Dermis microvascular lymphatic vessel endothelial cell (primary cell): Measurements from ENCODE around the gene PDZD7. TPM values are rescaled to one million over a fixed set of nuclear protein-coding genes. Genes with fewer than 3 reads are reported as not detected.
A peak's percentile ranks its signal among the peaks of the same experiment; 100 is the strongest.
"Not testable (repeated sequence)": the region's sequence is repeated elsewhere in the genome, so short reads cannot be mapped to it uniquely, and the experiment has no call there.

Experiments
- DNase-seq, 2 donors: peaks; one replicate each; pipeline versions ENCODE4 v3.0.0 to v3.0.0-alpha.2; 2010; ENCODE audit warnings: low read depth in 2 of 2
- total RNA-seq: library from RNA; depleted of rRNA; stranded (reverse); fragments of >200 nt; gene quantifications from 2 replicates; pipeline ENCODE4 v1.2.1, GENCODE V29; 2014

Gene PDZD7
- total RNA-seq, 1 donor from 2014 or later: 0.51 TPM

DNA sequence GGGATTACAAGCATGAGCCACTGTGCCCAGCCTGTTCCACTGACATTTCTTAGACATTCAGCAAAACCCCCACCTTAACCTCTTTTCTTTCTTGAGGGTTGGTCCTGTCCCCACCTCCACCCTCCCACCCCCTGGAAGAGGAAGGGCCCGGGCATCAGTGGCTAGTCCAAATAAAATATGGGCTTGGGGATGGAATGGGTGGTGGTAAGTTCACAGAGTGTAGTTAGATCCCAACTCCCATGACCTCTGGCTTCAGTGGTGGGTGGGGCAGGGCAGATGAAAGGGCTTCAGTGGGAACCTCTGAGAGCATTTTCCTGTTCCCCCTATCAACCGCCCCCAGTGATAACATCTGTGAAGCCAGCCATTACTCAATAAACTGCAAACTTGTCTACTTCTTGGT, 9.9 kb upstream of the PDZD7 start:
- DNase-seq: no peak

DNA sequence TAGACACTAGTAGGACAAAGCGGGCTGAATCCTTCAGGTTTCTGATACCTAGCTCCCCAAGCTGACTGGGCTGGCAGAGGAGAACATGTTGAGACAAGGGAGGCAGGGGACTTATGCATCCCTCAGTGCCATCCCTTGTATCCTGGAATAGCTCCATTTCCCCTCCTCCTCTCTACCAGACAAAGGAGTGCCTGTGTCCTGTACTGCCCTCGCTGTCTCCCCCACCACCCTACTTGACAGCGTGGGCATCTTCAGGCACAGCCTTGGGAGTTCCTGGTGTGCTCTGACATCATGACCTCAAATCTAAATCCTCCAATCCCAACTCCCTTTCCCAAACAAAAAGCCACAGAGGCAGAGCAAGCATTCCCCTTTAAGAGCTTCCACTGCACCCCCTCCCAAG, 9.1 kb upstream of the PDZD7 start:
- DNase-seq: no peak

DNA sequence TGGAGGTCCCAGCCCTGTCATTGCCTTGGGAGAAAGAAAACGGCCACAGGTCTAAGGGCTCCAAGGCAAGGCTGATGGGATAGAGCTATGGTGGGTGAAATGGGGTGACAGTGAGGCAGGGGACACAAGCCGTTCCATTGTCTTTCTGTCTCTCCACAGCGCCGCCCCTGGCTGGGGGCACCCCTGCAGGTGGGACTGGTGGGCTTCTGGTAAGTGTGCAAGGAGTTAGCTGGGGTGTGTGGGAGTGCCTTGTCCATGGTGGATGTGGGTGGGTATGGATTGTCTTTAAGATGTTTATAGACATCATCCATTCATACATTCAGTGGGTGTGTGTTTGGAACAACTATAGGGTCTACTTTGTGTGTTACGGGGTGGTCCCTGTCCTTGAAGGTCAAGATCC, 7.6 kb upstream of the PDZD7 start:
- DNase-seq: no peak

DNA sequence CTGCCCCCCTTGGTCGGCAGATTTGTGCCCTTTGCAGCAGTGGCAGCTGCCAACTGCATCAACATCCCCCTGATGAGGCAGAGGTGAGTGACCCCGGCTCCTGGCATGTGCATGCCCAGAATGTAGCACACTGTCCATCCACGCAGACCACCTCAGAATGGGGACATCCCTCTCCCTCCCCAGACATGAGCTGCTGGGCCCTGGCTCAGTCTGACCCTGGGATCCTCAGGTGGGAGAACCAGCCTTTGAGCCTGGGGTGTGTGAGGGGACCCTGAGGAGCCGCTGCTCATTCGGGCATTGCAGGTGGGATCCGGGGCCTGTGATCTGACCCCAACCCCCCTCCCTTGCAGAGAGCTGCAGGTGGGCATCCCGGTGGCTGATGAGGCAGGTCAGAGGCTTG, 5.8 kb upstream of the PDZD7 start:
- no peak for DNase-seq

DNA sequence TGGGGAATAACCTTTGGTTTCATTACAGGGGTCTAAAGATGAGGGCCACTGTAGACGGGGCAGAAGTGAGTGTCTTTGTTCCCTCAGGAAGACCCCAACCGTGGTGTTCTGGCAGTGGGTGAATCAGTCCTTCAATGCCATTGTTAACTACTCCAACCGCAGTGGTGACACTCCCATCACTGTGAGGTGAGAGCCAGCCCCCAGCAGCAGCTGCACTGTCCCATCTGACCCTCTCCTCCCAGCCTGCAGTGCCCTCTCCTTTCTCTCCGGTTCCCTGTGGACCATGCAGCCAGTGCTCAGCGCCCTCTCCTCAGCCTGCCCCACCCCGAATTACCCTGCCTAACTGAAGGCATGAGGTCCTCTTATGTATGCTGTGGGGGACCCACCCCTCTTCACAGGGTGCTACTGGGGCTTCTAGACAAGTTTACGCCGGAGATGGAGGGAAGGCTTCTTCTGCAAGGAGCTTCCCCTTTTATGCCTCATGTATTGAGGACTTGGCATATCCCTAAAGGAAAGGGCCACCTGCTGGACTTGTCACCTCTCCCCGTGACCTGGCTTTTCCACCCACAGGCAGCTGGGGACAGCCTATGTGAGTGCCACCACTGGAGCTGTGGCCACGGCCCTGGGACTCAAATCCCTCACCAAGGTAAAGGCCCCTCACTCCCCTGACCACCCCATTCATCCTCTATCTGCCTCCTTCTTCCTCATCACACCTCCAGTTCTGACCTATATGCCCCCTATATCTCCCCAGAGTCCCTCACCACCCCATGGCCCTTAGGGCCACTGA, 5.2 kb upstream of the PDZD7 start:
- DNase-seq: no peak

DNA sequence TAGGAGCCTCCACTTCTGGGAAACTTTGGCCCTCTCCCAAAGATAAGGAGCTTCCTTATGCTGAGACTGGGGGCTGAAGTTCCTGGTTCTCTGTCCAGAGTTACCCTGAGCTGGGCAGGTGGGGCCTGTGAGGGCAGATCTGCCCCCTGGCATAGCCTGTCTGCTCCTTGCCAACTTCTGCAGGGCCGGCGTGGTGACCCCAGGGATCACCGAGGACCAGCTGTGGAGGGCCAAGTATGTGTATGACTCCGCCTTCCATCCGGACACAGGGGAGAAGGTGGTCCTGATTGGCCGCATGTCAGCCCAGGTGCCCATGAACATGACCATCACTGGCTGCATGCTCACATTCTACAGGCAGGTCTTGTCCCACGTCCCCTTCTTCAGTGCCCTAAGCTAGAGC, 4.4 kb upstream of the PDZD7 start:
- DNase-seq: no peak

DNA sequence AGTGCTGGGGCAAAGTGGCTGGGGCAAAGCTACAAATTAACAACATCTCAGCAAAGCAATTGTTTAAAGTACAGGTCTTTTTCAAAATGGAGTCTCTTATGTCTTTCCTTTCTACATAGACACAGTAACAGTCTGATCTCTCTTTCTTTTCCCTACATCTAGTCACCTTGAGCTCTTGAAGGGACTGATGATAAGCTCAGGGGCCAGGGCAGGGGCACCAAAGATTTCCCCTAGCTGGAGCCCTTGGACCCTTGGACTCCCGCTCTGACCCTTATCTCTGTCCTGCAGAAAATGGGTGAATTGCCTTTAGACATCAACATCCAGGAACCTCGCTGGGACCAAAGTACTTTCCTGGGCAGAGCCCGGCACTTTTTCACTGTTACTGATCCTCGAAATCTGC, 3.5 kb upstream of the PDZD7 start:
- DNase-seq: not testable (repeated sequence)

DNA sequence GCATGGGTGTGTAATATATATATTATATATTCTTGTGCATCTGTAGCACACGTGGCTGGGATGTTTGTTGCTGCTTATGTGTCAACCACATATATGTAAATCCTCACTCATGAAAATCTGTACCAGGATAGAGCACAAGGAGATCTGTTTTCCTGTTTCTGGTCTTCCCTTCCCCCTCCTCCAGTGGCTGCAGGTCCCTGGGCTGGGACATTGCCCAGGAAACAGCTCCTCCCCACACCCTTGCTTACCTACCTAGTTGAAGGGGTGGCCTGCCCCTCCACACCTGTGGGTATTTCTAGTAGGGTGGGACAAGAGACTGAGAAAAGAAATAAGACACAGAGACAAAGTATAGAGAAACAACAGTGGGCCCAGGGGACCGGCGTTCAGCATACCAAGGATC, 2.3 kb upstream of the PDZD7 start:
- no peak for DNase-seq

DNA sequence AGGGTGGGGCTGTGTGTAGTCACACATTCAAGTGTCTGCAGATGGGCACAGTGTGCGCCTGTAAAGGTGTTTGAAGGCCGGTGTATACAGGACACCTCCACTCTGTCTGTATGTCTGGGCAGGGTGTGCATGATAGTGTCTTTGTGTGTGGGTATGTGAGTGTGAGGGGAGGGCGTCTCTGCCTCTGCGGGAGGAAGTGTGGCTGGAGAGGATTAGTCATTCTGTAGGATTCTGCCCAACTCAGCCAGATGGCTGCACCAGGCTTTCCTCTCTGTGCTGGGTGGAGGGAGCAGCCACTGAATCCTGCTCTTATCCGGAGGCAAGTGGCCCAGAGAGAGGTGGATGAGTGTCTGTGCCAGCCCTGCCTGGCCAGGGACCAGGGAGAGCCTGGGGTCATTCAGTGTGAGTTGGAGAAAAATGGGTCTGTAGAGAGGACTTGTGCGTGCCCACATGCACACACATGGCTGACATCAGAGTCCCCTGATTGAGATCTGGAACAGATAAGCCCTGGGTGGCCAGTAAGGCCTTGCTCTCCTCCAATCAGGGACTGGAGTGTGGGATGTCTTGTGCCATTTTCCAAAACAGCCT, 1.8 kb upstream of the PDZD7 start:
- DNase-seq: peak; percentile 91 to 94

DNA sequence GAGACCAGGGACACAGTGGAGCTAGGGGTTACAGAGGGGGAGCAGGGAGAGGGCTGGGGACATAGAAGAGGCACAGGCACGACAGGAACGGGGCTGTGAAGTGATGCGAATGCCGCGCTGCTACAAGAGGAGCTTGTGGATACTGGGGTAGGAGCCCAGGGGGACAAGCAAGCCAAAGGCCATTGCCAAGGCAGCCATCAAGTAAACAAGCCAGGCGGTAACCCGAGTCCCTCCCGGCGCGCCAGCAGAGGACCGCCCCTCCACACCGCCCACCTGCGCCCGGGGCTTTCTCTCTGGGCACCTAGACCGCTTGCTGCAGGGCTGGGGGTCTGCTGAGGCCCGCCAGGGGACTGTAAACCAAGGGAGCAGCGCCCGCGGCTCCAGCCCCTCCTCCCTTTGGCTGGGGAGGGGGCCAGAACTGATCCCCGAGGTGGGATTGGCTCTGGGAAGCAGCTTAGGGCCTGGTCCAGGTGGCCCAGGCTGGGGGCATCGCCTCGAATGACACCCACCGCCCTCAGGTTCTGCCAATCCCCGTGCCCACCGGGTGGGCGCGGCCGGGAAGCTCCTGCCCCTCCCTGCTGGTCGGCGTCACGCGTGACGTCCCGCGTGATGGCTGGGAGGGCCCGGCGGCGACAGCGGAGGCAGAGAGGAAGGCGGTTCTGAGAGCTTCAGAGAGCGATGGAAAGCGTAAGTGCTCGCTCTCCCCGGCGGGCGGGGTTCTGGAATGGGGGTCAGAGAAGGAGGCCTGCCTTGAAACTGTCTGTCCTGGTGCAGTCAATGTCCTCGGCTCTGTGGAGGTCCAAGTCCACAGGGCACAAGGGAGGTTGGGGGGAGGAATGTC, 1.1 kb upstream of the PDZD7 start:
- peak in 1 of 2 donors; percentile 77 for DNase-seq

DNA sequence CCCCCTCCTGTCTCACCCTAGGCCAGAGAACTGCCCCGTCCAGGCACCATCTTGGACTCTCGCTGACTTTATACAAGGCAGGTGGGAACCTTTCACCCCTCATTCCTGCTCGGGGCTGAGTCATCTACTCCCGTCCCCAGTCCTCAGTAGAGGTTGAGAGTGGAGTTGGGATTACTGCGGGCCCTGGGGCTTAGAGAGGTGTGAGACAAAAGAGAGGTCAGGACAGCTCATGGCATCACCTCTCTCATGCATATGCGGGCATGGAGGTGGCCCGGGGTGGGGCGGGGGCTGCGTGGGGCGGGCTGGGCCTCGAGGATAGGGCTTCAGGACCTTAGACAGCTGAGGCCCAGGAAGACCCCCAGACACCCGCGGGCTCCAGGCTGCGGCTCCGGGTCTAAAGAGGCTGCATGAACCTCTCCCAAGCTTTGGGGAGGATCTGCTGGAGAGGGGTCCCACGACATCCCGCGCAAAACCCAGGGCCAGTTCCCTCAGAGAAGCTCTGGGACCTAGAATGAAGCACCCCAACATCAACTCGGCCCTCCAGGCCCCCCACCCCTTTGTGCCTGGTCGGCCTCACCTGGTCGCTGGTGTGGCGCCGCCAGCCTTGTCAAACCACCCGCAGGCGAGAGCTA, 317 bp downstream of the PDZD7 start:
- no peak for DNase-seq

DNA sequence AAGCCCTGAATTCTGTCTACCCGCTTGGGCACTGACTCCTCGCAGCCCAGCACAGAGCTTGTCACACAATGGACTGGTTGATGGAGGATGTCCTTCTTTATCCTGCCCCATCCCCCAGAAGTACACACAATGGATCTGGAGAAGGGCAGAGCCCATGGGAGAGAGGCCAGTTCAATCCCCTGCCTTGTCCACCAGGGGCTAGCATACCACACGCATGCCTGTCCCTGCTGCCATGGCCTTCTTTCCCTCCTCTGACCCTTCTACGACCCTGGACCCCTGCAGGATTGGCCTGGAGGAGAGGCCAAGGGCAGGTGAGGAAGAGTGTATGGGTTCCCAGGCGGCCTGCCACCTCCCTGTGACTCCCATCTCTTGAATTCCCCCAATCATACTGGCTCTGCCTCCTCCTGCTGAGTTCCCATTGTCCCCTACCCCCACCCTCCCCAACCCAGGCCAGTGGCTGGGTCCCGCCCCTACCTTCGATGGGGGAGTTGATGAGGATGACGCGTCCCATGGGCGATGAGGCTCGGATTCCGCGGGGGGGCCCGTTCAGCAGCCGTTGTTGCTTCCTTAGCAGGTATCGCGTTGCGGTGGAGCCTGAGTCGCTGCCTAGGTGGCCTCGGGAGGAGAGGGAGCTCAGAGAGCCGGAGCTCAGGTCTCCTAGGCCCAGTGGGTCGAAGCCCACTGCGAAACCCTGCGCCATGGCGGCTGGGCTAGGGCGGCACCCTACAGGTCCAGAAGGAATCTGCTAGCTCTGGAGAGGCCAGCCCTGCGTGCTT, 1.2 kb downstream of the PDZD7 start:
- no peak for DNase-seq

DNA sequence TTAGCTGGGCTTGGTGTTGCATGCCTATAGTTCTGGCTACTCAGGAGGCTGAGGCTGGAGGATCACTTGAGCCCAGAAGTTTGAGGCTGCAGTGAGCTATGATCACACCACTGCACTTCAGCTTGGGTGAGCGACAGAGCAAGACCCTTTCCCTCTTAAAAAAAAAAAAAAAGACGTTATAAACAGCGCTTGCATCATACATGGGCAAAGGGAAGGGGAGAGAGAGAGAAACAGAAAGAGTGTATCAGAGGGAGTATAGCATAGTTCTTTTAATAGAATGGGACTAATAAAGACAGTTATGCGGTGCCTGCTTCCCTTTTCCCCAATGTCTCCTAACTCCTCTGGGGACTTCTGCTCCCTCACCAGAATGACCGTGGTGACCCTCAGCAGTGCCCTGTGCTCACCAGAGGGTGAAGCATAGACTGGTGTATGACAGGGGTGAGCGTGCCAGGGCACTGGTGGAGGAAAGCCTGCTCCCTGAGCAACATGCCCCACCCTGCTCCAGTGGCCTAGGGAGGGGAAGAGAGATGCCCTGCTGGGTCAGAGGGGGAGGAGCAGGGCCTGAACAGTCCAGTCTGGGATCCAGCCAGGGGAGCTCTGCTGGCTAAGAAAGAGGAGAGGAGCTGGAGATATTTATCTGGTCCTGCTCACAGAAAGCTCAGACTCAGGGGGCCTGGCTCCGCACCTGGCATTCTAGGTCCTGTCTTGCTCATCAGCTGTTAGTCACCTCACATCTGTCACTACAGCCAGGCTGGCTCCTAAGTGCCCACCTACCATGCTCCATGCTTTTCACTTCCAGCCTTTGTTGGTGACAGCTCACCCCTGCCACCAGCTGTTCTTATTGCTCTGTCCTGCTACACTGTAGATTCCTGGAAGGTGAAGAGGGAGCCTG, 2.2 kb downstream of the PDZD7 start:
- DNase-seq: no peak

DNA sequence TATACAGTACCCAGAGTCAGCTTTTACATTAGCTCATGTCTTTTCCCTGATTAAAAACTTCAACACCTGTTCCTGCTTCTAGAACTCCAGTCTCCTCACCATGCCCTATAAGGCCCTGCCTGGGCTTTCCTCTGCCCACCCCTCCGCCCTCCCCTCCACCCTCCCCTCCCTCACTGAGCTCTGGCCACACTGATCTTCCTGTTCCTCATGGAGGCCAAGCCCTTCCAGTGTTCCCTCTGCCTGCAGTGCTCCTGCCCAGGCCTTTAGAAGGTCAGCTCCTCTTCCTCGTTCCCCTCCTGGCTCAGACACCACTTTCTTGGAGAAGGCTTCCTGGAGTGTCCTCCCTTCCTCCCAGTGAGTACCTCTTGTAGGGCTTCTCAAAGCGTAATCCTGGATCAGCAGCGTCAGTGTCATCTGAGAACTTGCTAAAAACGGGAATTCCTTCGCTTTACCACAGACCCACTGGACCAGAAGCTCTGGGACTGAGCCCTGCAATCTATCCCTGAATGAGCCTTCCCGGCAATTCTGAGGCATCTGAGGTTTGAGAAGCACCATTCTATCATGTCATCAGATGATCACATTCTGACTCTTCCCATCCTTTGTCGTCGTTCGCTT, 3.7 kb downstream of the PDZD7 start:
- DNase-seq: no peak

DNA sequence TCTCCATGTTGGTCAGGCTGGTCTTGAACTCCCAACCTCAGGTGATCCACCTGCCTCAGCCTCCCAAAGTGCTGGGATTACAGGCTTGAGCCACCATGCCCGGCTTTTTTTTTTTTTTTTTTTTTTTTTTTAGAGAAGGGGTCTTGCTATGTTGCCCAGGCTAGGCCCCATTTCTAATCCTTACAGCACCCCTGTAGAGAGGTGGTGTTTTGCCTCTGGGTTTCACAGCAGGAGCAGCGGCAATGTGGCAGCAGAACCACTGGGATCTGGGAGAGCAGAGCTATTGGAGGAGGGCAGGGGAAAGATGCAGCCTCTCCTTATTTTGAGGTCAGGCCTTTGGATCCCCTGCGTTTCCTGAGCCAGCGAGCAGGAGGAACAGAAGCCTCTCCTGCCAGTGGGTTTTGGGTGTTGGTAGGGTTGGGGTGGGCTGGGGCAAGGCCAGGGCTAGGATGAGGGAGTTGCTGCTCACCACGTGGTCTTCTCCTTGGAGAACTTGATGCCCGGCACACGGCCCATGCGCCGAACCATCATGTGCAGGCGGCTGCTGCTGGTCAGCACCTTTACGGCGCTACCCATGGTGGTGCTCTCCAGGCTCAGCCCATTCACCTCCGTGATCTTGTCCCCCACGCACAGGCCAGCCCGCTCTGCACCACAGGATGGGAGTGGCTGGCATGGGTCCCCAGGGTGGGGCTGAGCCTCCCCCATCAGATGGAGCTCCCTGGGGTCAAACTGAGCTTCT, 7.8 kb downstream of the PDZD7 start:
- DNase-seq: no peak

DNA sequence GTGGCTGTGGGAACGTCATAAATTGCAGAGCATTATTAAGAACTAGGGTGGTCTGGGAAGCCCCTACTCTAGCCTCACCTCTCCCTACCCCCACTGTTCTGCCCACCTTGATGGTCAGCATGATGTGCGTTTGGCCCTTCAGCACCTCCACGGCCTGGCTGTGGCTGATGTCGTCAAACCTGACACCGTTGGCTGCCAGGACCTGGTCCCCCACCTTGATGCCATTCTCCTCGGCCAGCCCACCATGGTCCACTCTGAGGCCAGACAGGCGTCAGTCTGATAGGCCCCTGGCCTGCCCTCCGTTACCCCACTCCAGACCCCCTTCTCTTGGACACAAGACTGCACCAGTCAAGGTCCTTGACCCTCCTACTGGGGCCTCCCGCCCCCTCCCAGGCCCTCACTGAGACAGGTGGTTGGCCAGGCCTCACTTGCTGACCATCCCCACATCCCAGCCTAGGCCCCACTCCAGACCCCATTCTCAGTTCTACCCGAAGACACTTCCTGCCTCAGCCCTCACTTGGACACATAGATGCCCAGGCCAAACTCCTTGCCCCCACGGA, 9.2 kb downstream of the PDZD7 start:
- DNase-seq: no peak

DNA sequence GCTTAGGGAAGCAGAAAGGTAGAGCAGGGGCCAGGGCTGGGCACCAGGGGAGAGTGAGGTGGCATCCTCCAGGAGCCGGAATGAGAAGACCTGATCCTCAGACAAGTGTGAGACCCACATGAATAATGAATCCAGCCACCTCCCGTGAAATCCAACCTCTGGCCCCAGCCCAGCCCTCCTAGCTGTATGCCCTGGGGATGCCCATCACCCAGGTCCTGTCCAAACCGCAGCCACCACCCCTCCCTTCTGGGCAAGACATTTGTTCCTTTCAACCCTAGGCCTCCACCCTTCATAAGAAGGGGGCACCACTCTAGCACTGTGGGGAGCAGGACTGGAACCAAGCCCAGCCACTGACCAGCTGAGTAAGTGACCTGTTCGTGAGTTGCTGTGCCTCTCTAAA, 9.7 kb downstream of the PDZD7 start:
- DNase-seq: no peak

DNA sequence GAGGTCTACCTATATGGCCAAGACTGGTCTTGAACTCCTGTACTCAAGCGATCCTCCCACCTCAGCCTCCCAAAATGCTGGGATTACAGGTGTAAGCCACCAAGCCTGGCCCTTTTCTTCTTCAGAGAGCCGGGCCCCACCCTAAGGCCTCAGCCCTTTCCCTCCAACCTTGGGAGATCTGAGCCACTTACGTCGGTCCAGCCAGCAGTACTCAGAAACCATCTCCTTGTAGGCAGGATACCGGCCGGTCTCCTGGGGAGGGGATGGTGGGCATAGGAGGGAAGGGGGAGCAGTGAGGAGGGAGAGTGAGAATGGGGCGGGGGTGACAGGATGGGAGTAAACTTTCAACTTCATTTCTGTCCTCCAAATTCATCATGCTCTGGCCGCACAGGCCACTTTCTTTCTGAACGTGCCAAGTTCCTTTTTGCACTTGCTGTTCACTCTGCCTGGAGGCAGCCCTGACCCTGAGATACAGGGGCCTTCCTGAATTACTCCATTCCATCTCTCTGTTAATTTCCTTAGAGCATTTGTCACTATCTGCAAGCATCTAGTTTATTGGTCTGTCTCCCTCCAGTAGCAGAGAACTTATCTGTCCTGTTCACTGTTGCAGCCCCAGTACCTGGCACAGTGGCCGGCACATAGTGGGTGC, 10.4 kb downstream of the PDZD7 start:
- DNase-seq: no peak

DNA sequence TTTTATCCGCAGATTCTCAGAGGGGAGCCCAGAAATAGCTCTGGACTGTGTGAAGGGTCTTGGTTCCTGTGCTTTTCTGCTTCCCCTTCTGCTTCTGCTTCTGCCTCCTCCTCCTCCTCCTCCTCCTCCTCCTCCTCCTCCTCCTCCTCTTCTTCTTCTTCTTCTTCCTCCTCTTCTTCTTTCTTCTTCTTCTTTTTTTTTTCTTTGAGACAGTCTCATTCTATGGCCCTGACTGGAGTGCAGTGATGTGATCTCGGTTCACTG, 11.6 kb downstream of the PDZD7 start:
- DNase-seq: no peak
